H9 (cell line): ENCODE data around the gene SF3A1. TPM values are rescaled to one million over a fixed set of nuclear protein-coding genes. Genes with fewer than 3 reads are reported as not detected.

ENCODE experiments used
- DNase-seq: peaks from one replicate; pipeline ENCODE4 v3.0.0-alpha.2; 2017
- H2AFZ ChIP-seq: one replicate; pipeline ENCODE4 v1.6.1; 2013; ENCODE audit warnings: mild to moderate bottlenecking, low read length, control low read depth, moderate library complexity
- H2AK5ac ChIP-seq: 2 replicates; pipeline ENCODE4 v1.6.1; 2013; ENCODE audit warnings: low read length, control low read depth, mixed read lengths; ENCODE audit not compliant: insufficient read length
- H2BK120ac ChIP-seq: one replicate; pipeline ENCODE4 v1.6.1; 2013; ENCODE audit warnings: low read depth, mild to moderate bottlenecking, low read length, control low read depth, inconsistent platforms; ENCODE audit not compliant: poor library complexity, severe bottlenecking
- H2BK12ac ChIP-seq: 2 replicates; pipeline ENCODE4 v1.6.1; 2013; ENCODE audit warnings: low read length, control low read depth, mixed read lengths, low read depth; ENCODE audit not compliant: insufficient read length
- H2BK15ac ChIP-seq: 2 replicates; pipeline ENCODE4 v1.6.1; 2013; ENCODE audit warnings: low read depth, low read length, control low read depth
- H2BK20ac ChIP-seq: one replicate; pipeline ENCODE4 v1.6.1; 2013; ENCODE audit warnings: low read depth, mild to moderate bottlenecking, low read length, control low read depth, inconsistent platforms; ENCODE audit not compliant: poor library complexity, severe bottlenecking
- H2BK5ac ChIP-seq: 2 replicates; pipeline ENCODE4 v1.6.1; 2013; ENCODE audit warnings: low read length, control low read depth, mixed read lengths; ENCODE audit not compliant: insufficient read length
- H3K14ac ChIP-seq: 2 replicates; pipeline ENCODE4 v1.6.1; 2013; ENCODE audit warnings: low read length, control low read depth; ENCODE audit not compliant: insufficient read depth
- H3K18ac ChIP-seq: 2 replicates; pipeline ENCODE4 v1.6.1; 2013; ENCODE audit warnings: low read depth, mild to moderate bottlenecking, mixed read lengths, low read length, control low read depth; ENCODE audit not compliant: insufficient read length
- H3K23ac ChIP-seq: 2 replicates; pipeline ENCODE4 v1.6.1; 2013; ENCODE audit warnings: low read length, control low read depth, mixed read lengths, low read depth; ENCODE audit not compliant: insufficient read length
- H3K23me2 ChIP-seq: 2 replicates; pipeline ENCODE4 v1.6.1; 2013; ENCODE audit warnings: low read depth, mild to moderate bottlenecking, mixed read lengths, low read length, control low read depth; ENCODE audit not compliant: insufficient read length, poor library complexity, severe bottlenecking
- H3K27ac ChIP-seq: 2 replicates; pipeline ENCODE4 v1.5.1; 2013; ENCODE audit warnings: low read length, control low read depth, mixed read lengths, low read depth; ENCODE audit not compliant: insufficient read length
- H3K27me3 ChIP-seq: 2 replicates; pipeline ENCODE4 v1.6.1; 2013; ENCODE audit warnings: low read length, control low read depth, inconsistent platforms; ENCODE audit not compliant: insufficient read depth
- H3K4ac ChIP-seq: 2 replicates; pipeline ENCODE4 v1.6.1; 2013; ENCODE audit warnings: low read depth, mild to moderate bottlenecking, control low read depth, inconsistent platforms, low read length, moderate library complexity
- H3K4me1 ChIP-seq: 2 replicates; pipeline ENCODE4 v1.6.1; 2013; ENCODE audit warnings: low read length, control low read depth, inconsistent platforms; ENCODE audit not compliant: insufficient read depth
- H3K4me2 ChIP-seq: 2 replicates; pipeline ENCODE4 v1.6.1; 2013; ENCODE audit warnings: low read length, control low read depth, mixed read lengths; ENCODE audit not compliant: insufficient read length, insufficient read depth
- H3K56ac ChIP-seq: 2 replicates; pipeline ENCODE4 v1.6.1; 2013; ENCODE audit warnings: low read depth, mild to moderate bottlenecking, mixed read lengths, low read length, control low read depth; ENCODE audit not compliant: insufficient read length
- H3K79me1 ChIP-seq: 2 replicates; pipeline ENCODE4 v1.6.1; 2013; ENCODE audit warnings: low read depth, mild to moderate bottlenecking, moderate library complexity, low read length, control low read depth, inconsistent platforms; ENCODE audit not compliant: insufficient read depth, poor library complexity, severe bottlenecking
- H3K79me2 ChIP-seq: 2 replicates; pipeline ENCODE4 v1.6.1; 2013; ENCODE audit warnings: low read length, control low read depth, inconsistent platforms; ENCODE audit not compliant: insufficient read depth
- H3K9ac ChIP-seq: 2 replicates; pipeline ENCODE4 v1.6.1; 2013; ENCODE audit warnings: low read length, control low read depth, mixed read lengths; ENCODE audit not compliant: insufficient read length; ENCODE audit errors: extremely low read depth
- H3K9me3 ChIP-seq: one replicate; pipeline ENCODE4 v1.6.1; 2013; ENCODE audit warnings: low read depth, low read length, inconsistent platforms; ENCODE audit not compliant: control insufficient read depth
- H3T11ph ChIP-seq: one replicate; pipeline ENCODE4 v1.6.1; 2013; ENCODE audit warnings: mild to moderate bottlenecking, low read length, control low read depth, inconsistent platforms
- H4K20me1 ChIP-seq: one replicate; pipeline ENCODE4 v1.6.1; 2013; ENCODE audit not compliant: control insufficient read depth, insufficient read length, insufficient read depth
- H4K5ac ChIP-seq: 2 replicates; pipeline ENCODE4 v1.6.1; 2013; ENCODE audit warnings: low read depth, mild to moderate bottlenecking, mixed read lengths, low read length, control low read depth; ENCODE audit not compliant: insufficient read length
- H4K8ac ChIP-seq: replicated peaks from 2 replicates; pipeline ENCODE4 v1.6.1; 2013; ENCODE audit warnings: low read length, control low read depth, mixed read lengths, low read depth; ENCODE audit not compliant: insufficient read length
- H4K91ac ChIP-seq: 2 replicates; pipeline ENCODE4 v1.6.1; 2013; ENCODE audit warnings: low read depth, mild to moderate bottlenecking, moderate library complexity, mixed read lengths, low read length, control low read depth; ENCODE audit not compliant: insufficient read length
- H3K27ac Mint-ChIP-seq, 3 experiments: 2 replicates in 2 of 3; 3 replicates in 1 of 3; pipeline ENCODE4 v1.8.0; 2020 to 2021; ENCODE audit warnings: mixed read lengths in 3 of 3, mild to moderate bottlenecking in 1 of 3, moderate library complexity in 1 of 3
- H3K27me3 Mint-ChIP-seq: 2 replicates; pipeline ENCODE4 v1.8.0; 2021; ENCODE audit warnings: low read depth, mild to moderate bottlenecking, moderate library complexity, mixed read lengths
- H3K36me3 Mint-ChIP-seq, 3 experiments: 2 replicates in 2 of 3; 3 replicates in 1 of 3; pipeline ENCODE4 v1.8.0; 2020 to 2021; ENCODE audit warnings: low read depth in 3 of 3, mixed read lengths in 3 of 3; ENCODE audit not compliant: insufficient read depth in 1 of 3
- H3K4me1 Mint-ChIP-seq, 2 experiments: 2 replicates each; pipeline ENCODE4 v1.8.0; 2020; ENCODE audit warnings: mixed read lengths in 2 of 2
- H3K4me3 Mint-ChIP-seq, 2 experiments: 2 replicates in 1 of 2; 3 replicates in 1 of 2; pipeline ENCODE4 v1.8.0; 2020 to 2021; ENCODE audit warnings: mild to moderate bottlenecking in 2 of 2, mixed read lengths in 2 of 2, moderate library complexity in 1 of 2
- H3K9me3 Mint-ChIP-seq, 2 experiments: 2 replicates in 1 of 2; 3 replicates in 1 of 2; pipeline ENCODE4 v1.8.0; 2020; ENCODE audit warnings: mild to moderate bottlenecking in 2 of 2, mixed read lengths in 2 of 2, moderate library complexity in 1 of 2
- WGBS: extraction: QIAGEN DNeasy Blood & Tissue Kit; methylation state at CpG from one replicate; pipeline ENCODE4 v1.1.7; 2013; ENCODE audit warnings: missing lambda C conversion rate, low lambda C conversion rate, mixed read lengths; ENCODE audit not compliant: insufficient read length; ENCODE audit errors: extremely low coverage; 5-methylcytosine and 5-hydroxymethylcytosine counted together
- total RNA-seq: library from RNA; stranded (reverse); gene quantifications from 2 replicates; pipeline ENCODE4 v1.2.1, GENCODE V29; 2021
- TF ChIP-seq, protein P1 (sequence below): fragments of 200-600 bp; sonication (generic); conservative IDR thresholded peaks from 3 replicates; pipeline ENCODE4 v1.8.0; 2021; ENCODE audit warnings: antibody characterized with exemption, mild to moderate bottlenecking

Gene SF3A1
- total RNA-seq, 1 experiment from 2014 or later = 225 TPM

DNA sequence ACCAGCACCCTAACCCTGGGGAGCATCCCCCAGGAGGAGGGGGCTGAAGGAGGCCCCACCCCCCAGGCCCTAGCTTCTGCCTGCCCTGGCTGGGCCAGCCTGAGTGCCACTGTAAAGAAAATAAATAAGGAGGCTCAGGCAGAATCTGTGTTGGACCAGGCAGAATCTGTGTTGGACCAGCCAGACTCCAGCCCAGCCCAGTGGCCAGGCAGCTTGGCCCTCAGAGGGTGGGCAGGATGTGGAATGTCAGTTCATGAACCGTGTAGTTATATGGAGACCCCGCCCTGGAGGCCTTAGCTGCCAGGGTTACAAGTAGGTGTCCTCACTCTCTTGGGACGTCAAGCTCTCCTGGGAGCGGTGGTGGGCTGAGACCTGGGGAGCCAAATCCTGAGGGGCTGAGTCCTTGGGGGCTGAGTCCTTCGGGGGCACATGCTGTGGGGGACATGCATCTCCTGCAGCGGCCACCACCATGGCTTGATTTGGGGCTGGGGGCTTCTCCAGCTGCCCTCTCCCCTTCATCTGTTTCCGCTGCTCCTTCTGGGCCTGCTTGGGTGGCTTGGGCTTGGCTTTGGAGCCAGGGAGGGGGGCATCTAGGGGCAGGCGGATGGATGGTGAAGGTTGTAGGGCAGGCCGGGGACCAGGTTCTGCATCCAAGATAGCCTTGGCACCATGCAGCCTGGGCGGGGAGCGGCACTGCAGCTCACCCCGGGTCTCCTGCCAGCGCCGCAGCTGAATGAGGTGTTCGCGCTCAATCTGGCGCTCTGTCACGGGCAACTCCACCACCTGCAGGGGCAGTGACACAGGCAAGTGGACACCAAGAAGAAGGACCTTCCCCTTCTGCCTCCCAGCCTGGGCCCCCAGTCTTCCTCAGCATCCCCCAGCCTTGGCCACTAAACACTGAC lies 64.4 kb downstream of the SF3A1 start:
- no peak overlapping the region for H3K56ac ChIP-seq
- H3K4me3 Mint-ChIP-seq = no peak overlapping the region
- TF ChIP-seq, protein P1, sequence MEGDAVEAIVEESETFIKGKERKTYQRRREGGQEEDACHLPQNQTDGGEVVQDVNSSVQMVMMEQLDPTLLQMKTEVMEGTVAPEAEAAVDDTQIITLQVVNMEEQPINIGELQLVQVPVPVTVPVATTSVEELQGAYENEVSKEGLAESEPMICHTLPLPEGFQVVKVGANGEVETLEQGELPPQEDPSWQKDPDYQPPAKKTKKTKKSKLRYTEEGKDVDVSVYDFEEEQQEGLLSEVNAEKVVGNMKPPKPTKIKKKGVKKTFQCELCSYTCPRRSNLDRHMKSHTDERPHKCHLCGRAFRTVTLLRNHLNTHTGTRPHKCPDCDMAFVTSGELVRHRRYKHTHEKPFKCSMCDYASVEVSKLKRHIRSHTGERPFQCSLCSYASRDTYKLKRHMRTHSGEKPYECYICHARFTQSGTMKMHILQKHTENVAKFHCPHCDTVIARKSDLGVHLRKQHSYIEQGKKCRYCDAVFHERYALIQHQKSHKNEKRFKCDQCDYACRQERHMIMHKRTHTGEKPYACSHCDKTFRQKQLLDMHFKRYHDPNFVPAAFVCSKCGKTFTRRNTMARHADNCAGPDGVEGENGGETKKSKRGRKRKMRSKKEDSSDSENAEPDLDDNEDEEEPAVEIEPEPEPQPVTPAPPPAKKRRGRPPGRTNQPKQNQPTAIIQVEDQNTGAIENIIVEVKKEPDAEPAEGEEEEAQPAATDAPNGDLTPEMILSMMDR = no peak
- H3K18ac ChIP-seq = no peak overlapping the region
- no peaks in the 10 kb centered on the region for H3K27me3 ChIP-seq
- DNase-seq = no peak
- H2AFZ ChIP-seq = no peak overlapping the region
- no peak overlapping the region for H2BK20ac ChIP-seq
- no peak overlapping the region for H3K23ac ChIP-seq
- H3K23me2 ChIP-seq = peaks cover 8% of the 10 kb centered on the region
- H2BK120ac ChIP-seq = no peak overlapping the region
- no peaks in the 10 kb centered on the region for H3K9me3 ChIP-seq
- H3K4ac ChIP-seq = no peak overlapping the region
- no peak overlapping the region for H3K14ac ChIP-seq
- H3K4me1 ChIP-seq = no peaks in the 10 kb centered on the region; the same call in 1 of the 2 replicates
- H3K27ac ChIP-seq = no peak overlapping the region
- H2BK12ac ChIP-seq = no peak overlapping the region
- H2BK15ac ChIP-seq = no peak overlapping the region
- no peaks in the 10 kb centered on the region for H3K9me3 Mint-ChIP-seq
- no peak overlapping the region for H3T11ph ChIP-seq
- H3K27ac Mint-ChIP-seq = no peak overlapping the region
- no CpG with 5 or more reads among the region's 18 CpGs for WGBS
- H3K4me1 Mint-ChIP-seq = peaks cover 5 to 16% of the 10 kb centered on the region in 2 experiments
- no peak overlapping the region for H4K5ac ChIP-seq
- H3K27me3 Mint-ChIP-seq = no peaks in the 10 kb centered on the region
- H3K79me2 ChIP-seq = no peaks in the 10 kb centered on the region
- no peak overlapping the region for H4K8ac ChIP-seq
- no peak overlapping the region for H3K4me2 ChIP-seq
- H3K36me3 Mint-ChIP-seq = peaks cover 4 to 12% (median 5%) of the 10 kb centered on the region in 3 experiments; a peak in 5 of 7 replicates
- H3K9ac ChIP-seq = no peak overlapping the region
- no peak overlapping the region for H4K91ac ChIP-seq
- H2AK5ac ChIP-seq = no peak overlapping the region
- no peaks in the 10 kb centered on the region for H4K20me1 ChIP-seq
- H2BK5ac ChIP-seq = no peak overlapping the region
- no peaks in the 10 kb centered on the region for H3K79me1 ChIP-seq
